Dermis microvascular lymphatic vessel endothelial cell (primary cell): ENCODE measurements around the gene NFYC. TPM values are rescaled to one million over a fixed set of nuclear protein-coding genes. Genes with fewer than 3 reads are reported as not detected.

Experiments
- DNase-seq, 2 donors: peaks; one replicate each; pipeline versions ENCODE4 v3.0.0 to v3.0.0-alpha.2; 2010; ENCODE audit warnings: low read depth in 2 of 2
- total RNA-seq: library from RNA; depleted of rRNA; stranded (reverse); fragments of >200 nt; gene quantifications from 2 replicates; pipeline ENCODE4 v1.2.1, GENCODE V29; 2014

The NFYC gene
- total RNA-seq, 1 donor from 2014 or later = 13.0 TPM

GRCh38 chr1:40794974-40795715 is 103.6 kb downstream of the NFYC start:
- no peak for DNase-seq

DNA sequence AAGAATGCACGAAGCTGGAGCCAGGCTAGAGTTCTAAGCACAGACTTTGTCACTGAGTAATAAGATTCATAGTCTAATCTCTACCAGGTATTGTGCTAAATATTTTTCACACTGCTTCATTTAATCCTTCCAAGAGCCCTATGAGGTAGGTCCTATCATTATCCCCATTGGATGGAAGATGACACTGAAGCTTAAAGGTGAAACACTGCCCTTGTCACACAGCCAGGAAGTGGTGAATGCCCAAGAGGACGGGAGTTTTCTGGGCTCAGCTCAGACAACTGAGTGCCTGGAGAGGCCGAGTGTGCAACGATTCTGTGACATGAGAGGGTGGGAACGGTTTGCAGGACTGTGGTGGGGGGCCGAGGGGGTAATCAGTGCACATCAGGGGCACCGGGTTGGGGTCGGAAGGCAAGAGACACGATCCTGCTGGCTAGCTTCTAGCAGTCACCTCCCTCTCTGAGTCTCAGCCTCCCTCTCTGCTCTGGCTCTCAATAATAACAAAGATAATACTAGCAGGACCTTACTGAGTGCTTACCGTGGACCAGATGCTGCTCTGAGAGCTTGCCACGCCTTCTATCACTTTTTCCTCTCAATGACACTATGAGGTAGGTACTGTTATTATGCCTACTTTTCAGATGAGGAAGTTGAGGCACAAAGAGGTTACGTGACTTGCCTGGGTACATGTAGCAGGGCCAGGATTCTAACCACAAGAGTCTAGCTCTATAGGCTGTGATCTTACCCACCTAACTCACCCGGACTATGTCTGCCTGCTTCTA is 104.5 kb downstream of the NFYC start:
- DNase-seq = no peak

DNA sequence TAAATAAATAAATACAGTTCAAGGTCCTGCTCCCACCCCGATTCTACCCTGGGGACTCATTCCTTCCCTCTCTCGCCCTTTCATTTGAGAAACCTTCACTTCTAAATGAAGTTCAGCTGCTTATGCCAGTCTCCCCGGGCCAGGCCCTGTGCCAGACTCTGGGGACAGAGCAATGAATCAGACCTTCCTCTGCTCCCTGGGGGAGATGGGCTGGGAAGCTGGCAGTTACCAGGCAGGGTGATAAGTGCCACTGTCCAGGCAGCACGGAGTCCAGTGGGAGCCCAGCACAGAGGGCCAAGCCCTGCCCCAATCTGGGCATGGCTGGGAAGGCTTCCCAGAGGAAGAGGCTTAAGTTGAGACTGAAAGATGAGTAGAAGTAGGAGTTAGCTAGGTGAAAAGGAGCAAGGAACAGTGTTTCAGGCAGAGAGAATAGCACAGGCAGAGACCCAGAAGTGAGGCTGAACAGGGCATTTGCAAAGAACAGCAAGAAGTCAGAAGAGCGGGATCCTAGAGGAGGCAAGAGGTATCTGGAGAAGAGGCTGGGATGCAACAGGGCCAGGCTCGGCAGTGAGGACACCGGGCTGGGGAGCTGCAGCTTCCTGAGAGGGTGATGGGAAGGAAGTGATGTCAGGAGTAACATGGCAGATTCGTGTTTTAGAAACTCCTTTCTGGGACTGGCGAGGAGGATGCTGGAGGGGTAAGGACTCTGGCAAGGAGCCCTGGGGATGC is 105.6 kb downstream of the NFYC start:
- peak in 1 of 2 donors; percentile 13 for DNase-seq

DNA sequence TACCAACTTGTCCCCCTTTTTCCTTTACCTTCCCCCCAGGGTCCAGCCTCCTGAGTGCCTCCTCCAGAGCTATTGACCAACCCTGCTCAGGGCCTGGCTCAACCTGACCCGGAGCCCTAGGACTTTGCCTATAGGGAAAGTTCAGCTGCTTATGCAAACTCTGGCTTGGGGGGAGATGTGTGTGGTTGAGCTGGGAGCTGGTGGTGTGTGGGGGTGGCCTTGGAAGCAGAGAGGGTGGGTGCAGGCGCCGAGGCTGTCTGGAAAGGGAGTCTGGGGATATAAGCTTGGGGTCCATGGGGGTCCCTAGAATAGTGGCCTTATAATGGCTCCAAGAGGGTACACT is 106.1 kb downstream of the NFYC start:
- DNase-seq = no peak

GRCh38 chr1:40798366-40799281 is 107.1 kb downstream of the NFYC start:
- DNase-seq = no peak

DNA sequence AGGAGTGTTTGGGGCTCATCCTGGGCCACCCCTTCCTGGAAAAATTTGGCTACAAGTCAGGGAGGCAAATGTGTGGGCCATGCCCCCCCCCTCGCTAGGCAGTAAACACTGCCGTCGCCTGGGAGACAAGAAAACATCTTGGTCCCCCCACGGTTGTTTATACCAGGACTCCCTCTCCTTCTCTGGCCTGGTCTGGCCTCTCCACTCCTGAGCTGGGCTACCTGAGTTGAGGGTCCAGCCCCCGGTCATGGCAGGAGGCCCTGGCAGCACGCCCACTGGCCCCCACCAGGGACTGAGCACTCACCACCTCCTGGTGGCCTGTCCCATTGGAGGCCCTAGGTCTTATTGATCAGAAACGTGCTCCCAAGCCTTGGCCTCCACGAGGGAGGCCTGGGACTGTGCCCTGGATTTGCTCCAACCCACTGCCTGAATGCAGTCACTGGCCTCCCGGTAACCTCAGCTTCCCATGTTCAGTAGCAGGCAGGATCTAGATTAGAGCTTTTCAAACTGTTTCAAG is 107.9 kb downstream of the NFYC start:
- no peak for DNase-seq

DNA sequence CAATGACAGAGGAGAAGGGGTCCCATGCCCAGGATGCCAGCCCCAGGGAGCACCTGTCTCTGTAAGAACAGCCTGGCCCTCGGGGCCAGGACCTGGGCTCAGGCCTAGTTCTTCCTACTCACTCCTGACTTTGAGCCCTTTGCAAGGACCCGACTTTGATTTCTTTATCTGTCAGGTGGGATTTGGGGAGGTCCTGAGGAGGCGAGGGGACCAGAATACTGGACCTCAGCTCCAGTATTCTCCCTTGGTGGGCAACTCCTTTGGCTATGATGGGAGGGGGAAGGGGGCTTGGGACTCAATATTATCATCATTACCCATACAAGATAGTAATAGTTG is 110.2 kb downstream of the NFYC start:
- DNase-seq = no peak

GRCh38 chr1:40802078-40802741 is 110.7 kb downstream of the NFYC start:
- peak; percentile 62 to 80 for DNase-seq

GRCh38 chr1:40802742-40803113 is 111.2 kb downstream of the NFYC start:
- no peak for DNase-seq

- DNase-seq = no peak
These were observed 111.9 kb downstream of the NFYC start for GRCh38 chr1:40803447-40803846.

GRCh38 chr1:40803902-40804301 is 112.4 kb downstream of the NFYC start:
- DNase-seq = no peak

- DNase-seq = no peak
These were observed 114.7 kb downstream of the NFYC start for GRCh38 chr1:40806240-40806639.

- no peak for DNase-seq
These were observed 115.5 kb downstream of the NFYC start for GRCh38 chr1:40806731-40807695.

DNA sequence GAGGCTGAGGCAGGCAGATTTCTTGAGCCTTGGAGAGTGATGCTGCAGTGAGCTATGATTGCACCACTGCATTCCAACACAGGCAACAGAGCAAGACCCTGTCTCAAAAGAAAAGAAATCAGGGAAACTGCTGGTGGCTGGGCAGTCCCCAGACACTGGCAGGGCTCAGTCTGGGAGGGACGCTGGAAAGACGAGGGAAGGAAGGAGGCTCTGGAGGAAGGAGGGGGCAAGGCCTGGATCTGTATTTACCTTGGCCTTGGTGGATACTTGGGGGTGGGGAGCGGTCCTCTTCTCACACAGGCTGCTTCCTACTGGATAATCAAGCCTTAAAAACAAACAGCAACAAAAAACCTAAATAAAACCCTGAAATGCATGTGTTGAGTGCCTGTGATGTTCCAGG is 116.5 kb downstream of the NFYC start:
- no peak for DNase-seq

- no peak for DNase-seq
These were observed 116.9 kb downstream of the NFYC start for GRCh38 chr1:40808444-40808843.

DNA sequence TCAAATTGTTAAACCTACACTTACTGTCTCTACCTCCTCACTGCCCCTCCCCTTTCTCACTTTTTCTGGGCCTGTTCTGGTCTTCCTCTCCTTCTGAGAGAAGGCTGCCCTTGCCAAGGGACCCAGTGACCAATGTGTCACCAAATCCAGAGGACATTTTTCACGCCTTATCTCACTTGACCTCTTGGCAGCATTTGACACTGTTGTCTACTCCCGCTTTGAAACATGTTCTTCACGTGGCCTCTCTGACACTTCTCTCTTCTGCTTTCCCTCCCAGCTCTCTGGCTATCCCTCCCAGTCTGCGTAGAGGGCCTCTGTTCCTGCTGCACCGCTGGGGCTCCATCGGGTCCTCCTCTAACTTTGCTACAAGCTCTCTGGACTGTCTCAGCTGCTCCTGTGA is 117.4 kb downstream of the NFYC start:
- DNase-seq = no peak

DNA sequence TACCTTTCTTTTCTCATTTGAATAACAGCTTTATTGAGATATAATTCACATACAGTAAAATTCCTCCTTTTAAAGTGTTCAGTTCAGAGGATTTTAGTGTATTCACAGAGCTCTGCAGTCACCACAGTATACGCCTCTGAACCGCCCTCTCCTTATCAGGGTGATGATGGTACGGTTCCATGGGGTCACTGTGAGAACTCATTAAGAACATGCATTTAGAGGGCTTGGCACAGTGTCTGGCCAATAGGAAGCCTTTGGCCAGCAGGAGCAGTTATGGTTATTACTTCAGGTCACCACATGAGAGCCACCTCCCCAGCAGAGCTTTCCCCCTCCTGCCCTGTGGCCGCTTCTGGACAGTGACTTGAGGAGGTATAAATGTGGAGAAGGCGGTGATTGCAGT is 119.4 kb downstream of the NFYC start:
- DNase-seq = no peak

- no peak for DNase-seq
These were observed 123.9 kb downstream of the NFYC start for GRCh38 chr1:40815420-40815819.

- DNase-seq = no peak
These were observed 126.3 kb downstream of the NFYC start for GRCh38 chr1:40817791-40818263.
